Peyer's patch (tissue), 4 donors: Measurements from ENCODE around the gene SDC3.

Experiments used
- CTCF ChIP-seq, 6 experiments: fragments of 450-650 bp in 4 of 6; fragments of 200-600 bp in 2 of 6; sonication (generic) in 1 of 6; IDR thresholded peaks; one replicate each; pipeline ENCODE4 v1.5.1; 2017 to 2019; ENCODE audit warnings: antibody characterized with exemption in 6 of 6, mild to moderate bottlenecking in 3 of 6, moderate library complexity in 1 of 6
- POLR2A ChIP-seq, 2 donors: fragments of 450-650 bp; IDR thresholded peaks; one replicate each; pipeline ENCODE4 v1.5.1; 2017; ENCODE audit warnings: antibody characterized with exemption in 2 of 2, mild to moderate bottlenecking in 2 of 2, moderate library complexity in 2 of 2

GRCh38 chr1:30894508-30894973 lies 14.0 kb downstream of the SDC3 start:
- TF ChIP-seq CTCF (IDR thresholded peaks at IDR 0.05), result no peak
- TF ChIP-seq POLR2A (IDR thresholded peaks at IDR 0.05), result no peak
